ENCODE results near the gene PCDH15. TPM values are rescaled to one million over a fixed set of nuclear protein-coding genes. Genes with fewer than 3 reads are reported as not detected.

Gene PCDH15
- total RNA-seq, 2 experiments from 2014 or later: not detected

DNA sequence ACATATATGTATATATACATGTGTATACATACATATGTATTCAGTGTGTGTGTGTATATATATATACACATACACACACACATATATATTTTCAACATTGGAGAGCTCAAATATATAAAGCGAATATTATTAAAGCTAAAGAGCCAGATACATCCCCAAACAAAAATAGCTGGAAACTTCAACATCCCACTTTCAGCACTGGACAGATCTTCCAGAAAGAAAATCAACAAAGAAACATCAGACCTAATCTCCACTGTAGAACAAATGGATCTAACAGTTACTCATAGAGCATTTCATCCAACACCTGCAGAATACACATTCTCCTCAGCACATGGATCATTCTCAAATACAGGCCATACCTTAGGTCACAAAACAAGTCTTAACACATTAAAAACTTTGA, 799.0 kb downstream of the PCDH15 start:
- TF ChIP-seq EZH2phosphoT487 (IDR thresholded peaks at IDR 0.05; ENCODE audit: borderline replicate concordance, low read depth, low read length): no peak
- TF ChIP-seq, protein P1, sequence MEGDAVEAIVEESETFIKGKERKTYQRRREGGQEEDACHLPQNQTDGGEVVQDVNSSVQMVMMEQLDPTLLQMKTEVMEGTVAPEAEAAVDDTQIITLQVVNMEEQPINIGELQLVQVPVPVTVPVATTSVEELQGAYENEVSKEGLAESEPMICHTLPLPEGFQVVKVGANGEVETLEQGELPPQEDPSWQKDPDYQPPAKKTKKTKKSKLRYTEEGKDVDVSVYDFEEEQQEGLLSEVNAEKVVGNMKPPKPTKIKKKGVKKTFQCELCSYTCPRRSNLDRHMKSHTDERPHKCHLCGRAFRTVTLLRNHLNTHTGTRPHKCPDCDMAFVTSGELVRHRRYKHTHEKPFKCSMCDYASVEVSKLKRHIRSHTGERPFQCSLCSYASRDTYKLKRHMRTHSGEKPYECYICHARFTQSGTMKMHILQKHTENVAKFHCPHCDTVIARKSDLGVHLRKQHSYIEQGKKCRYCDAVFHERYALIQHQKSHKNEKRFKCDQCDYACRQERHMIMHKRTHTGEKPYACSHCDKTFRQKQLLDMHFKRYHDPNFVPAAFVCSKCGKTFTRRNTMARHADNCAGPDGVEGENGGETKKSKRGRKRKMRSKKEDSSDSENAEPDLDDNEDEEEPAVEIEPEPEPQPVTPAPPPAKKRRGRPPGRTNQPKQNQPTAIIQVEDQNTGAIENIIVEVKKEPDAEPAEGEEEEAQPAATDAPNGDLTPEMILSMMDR (conservative IDR thresholded peaks at IDR 0.05; ENCODE audit: low read length): no peak

DNA sequence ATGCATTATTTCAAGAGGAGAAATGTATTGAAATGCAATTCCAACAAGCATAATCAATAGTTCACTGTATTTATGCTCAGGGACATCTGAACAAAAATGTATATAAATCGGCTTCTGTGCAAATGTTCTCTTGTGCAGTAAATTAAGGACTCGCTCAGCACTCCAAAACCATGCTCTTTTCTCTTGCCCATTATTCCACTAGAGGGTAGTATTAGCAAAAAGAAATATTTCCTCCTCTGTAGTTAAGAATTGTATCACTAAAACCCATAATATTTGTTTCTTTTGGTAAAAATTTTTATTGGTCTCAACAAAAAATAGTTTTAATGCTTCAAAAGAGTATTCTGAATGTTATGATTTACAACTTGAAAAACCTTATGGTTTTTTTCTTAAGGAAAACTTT, 803.1 kb downstream of the PCDH15 start:
- Histone ChIP-seq H3K36me3 (ENCODE audit: insufficient read depth, low read length) (no peaks in the 10 kb centered on the region), H4K20me1 (ENCODE audit: insufficient read depth, low read length) (no peaks in the 10 kb centered on the region), H3K4me2 (ENCODE audit: low read length) (no peak overlapping the region), H2AFZ (ENCODE audit: low read length) (no peak overlapping the region), H3K9me3 (ENCODE audit: low read length) (no peaks in the 10 kb centered on the region), H3K9me2 (ENCODE audit: insufficient read depth, low read length) (no peaks in the 10 kb centered on the region), H3K27ac (ENCODE audit: low read depth, low read length, poor library complexity, severe bottlenecking) (no peak overlapping the region), H3K4me1 (ENCODE audit: insufficient read depth, low read length, poor library complexity, severe bottlenecking) (no peaks in the 10 kb centered on the region), H3K79me2 (ENCODE audit: insufficient read depth, low read depth, low read length) (no peaks in the 10 kb centered on the region), H3K4me3 (ENCODE audit: low read depth, low read length, poor library complexity, severe bottlenecking) (no peak overlapping the region)
- no peak for TF ChIP-seq EZH2phosphoT487 (IDR thresholded peaks at IDR 0.05; ENCODE audit: borderline replicate concordance, low read depth, low read length)
- TF ChIP-seq, protein P1 (conservative IDR thresholded peaks at IDR 0.05; ENCODE audit: low read length): peak; percentile 41
- POLR2A ChIA-PET: interaction anchor here (1.0 kb wide), 1 partner anchor 8 kb away, joined by 3 read pairs; no protein-coding TSS in a partner anchor
- CTCF ChIA-PET (ENCODE audit: unreplicated experiment): no interaction called here
- BruUV-seq (replicated peaks): no TSS peak
- DNase-seq (ENCODE audit: low spot score): no peak
- intact Hi-C loops (cut with micrococcal nuclease; ENCODE audit: unreplicated experiment): no loop called here

More for the DNA sequence above, 799.0 kb downstream of the PCDH15 start:
- Histone ChIP-seq H3K27ac (ENCODE audit: low read depth, low read length, poor library complexity, severe bottlenecking) (no peak overlapping the region), H4K20me1 (ENCODE audit: insufficient read depth, low read length) (no peaks in the 10 kb centered on the region), H3K4me3 (ENCODE audit: low read depth, low read length, poor library complexity, severe bottlenecking) (no peak overlapping the region), H3K9me2 (ENCODE audit: insufficient read depth, low read length) (no peaks in the 10 kb centered on the region), H2AFZ (ENCODE audit: low read length) (no peak overlapping the region), H3K4me2 (ENCODE audit: low read length) (no peak overlapping the region), H3K4me1 (ENCODE audit: insufficient read depth, low read length, poor library complexity, severe bottlenecking) (no peaks in the 10 kb centered on the region), H3K36me3 (ENCODE audit: insufficient read depth, low read length) (no peaks in the 10 kb centered on the region), H3K9me3 (ENCODE audit: low read length) (no peaks in the 10 kb centered on the region), H3K79me2 (ENCODE audit: insufficient read depth, low read depth, low read length) (no peaks in the 10 kb centered on the region)
- no TSS peak for BruUV-seq (replicated peaks)
- no peak for DNase-seq (ENCODE audit: low spot score)
- ChIA-PET CTCF (ENCODE audit: unreplicated experiment) (no interaction called here), POLR2A (no interaction called here)
- intact Hi-C loops (cut with micrococcal nuclease; ENCODE audit: unreplicated experiment): no loop called here

DNA sequence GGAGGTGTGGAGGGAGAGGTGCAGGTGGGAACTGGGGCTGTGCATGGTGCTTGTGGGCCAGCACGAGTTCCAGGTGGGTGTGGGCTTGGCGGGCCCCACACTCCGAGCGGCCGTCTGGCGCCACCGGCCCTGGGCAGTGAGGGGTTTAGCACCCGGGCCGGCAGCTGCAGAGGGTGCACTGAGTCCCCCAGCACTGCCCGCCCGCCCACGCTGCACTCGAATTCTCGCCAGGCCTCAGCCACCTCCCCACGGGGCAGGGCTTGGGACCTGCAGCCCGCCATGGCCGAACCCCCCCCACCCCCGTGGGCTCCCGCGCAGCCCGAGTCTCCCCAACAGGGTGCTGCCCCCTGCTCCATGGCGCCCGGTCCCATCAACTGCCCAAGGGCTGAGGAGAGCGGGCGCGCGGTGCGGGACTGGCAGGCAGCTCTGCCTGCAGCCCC, 810.2 kb downstream of the PCDH15 start:
- H4K20me1 ChIP-seq (ENCODE audit: insufficient read depth, low read length): no peaks in the 10 kb centered on the region
- H3K9me2 ChIP-seq (ENCODE audit: insufficient read depth, low read length): no peaks in the 10 kb centered on the region
- no peak for DNase-seq (ENCODE audit: low spot score)
- ChIA-PET POLR2A (no interaction called here), CTCF (ENCODE audit: unreplicated experiment) (no interaction called here)
- H3K4me2 ChIP-seq (ENCODE audit: low read length): no peak overlapping the region
- BruUV-seq (replicated peaks): no TSS peak
- H3K27ac ChIP-seq (ENCODE audit: low read depth, low read length, poor library complexity, severe bottlenecking): no peak overlapping the region
- no peaks in the 10 kb centered on the region for H3K36me3 ChIP-seq (ENCODE audit: insufficient read depth, low read length)
- no peak overlapping the region for H2AFZ ChIP-seq (ENCODE audit: low read length)
- no peak for TF ChIP-seq EZH2phosphoT487 (IDR thresholded peaks at IDR 0.05; ENCODE audit: borderline replicate concordance, low read depth, low read length)
- TF ChIP-seq, protein P1 (conservative IDR thresholded peaks at IDR 0.05; ENCODE audit: low read length): no peak
- H3K9me3 ChIP-seq (ENCODE audit: low read length): no peaks in the 10 kb centered on the region
- H3K79me2 ChIP-seq (ENCODE audit: insufficient read depth, low read depth, low read length): no peaks in the 10 kb centered on the region
- intact Hi-C loops (cut with micrococcal nuclease; ENCODE audit: unreplicated experiment): no loop called here
- H3K4me3 ChIP-seq (ENCODE audit: low read depth, low read length, poor library complexity, severe bottlenecking): no peak overlapping the region
- no peaks in the 10 kb centered on the region for H3K4me1 ChIP-seq (ENCODE audit: insufficient read depth, low read length, poor library complexity, severe bottlenecking)

Data from OCI-LY7 (cell line).